ENCODE measurements around the gene SUFU.

Gene SUFU

DNA sequence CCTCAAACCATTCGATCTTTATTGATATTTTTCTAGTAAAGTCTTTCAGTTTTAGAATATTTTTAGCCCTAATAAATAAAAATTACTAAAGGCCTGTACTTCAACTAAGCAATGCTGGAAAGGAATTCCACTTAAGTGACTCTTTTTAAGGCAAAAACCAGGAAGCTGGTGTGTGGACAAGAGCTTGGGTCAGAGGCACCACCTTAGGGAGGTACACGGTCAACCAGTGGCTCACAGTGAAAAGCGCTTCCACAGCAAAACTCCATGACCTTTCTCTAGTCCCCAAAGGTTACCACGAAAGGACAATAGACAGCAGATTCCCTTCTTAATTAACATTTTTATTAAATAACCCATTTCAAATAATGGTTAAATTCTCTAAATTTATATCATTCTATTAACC lies 179.2 kb downstream of the SUFU start:
- TF ChIP-seq, protein P1, sequence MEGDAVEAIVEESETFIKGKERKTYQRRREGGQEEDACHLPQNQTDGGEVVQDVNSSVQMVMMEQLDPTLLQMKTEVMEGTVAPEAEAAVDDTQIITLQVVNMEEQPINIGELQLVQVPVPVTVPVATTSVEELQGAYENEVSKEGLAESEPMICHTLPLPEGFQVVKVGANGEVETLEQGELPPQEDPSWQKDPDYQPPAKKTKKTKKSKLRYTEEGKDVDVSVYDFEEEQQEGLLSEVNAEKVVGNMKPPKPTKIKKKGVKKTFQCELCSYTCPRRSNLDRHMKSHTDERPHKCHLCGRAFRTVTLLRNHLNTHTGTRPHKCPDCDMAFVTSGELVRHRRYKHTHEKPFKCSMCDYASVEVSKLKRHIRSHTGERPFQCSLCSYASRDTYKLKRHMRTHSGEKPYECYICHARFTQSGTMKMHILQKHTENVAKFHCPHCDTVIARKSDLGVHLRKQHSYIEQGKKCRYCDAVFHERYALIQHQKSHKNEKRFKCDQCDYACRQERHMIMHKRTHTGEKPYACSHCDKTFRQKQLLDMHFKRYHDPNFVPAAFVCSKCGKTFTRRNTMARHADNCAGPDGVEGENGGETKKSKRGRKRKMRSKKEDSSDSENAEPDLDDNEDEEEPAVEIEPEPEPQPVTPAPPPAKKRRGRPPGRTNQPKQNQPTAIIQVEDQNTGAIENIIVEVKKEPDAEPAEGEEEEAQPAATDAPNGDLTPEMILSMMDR (IDR thresholded peaks at IDR 0.05; ENCODE audit: low read depth, low read length) = no peak
- no peak overlapping the region for H3K4me3 ChIP-seq (ENCODE audit: low read depth, low read length)
- DNase-seq = no peak
- H3K4me1 ChIP-seq = peaks cover 16% of the 10 kb centered on the region
- H3K27me3 ChIP-seq = no peaks in the 10 kb centered on the region
- H3K36me3 ChIP-seq = peaks cover 10% of the 10 kb centered on the region; the same call in 1 of the 2 replicates
- H3K9me3 ChIP-seq = no peaks in the 10 kb centered on the region

Measured in BE2C (cell line).